Measurements from ENCODE around the gene ADCY5.

- no peak for TF ChIP-seq EP300 (IDR thresholded peaks at IDR 0.05)
- no peak for TF ChIP-seq CTCF (IDR thresholded peaks at IDR 0.05)
- TF ChIP-seq POLR2A (IDR thresholded peaks at IDR 0.05): no peak
- no peak for TF ChIP-seq POLR2AphosphoS5 (IDR thresholded peaks at IDR 0.05)
Observed at GRCh38 chr3:123445702-123446101, 3.2 kb downstream of the ADCY5 start.
